GM18951 (cell line): ENCODE data around the gene NHLRC1.

Source experiments
- POLR2A ChIP-seq: IDR thresholded peaks from 4 replicates; pipeline ENCODE4 v1.6.1; 2011; ENCODE audit warnings: mild to moderate bottlenecking; ENCODE audit not compliant: insufficient read length, insufficient read depth; ENCODE audit errors: extremely low read depth
- in situ Hi-C: fragments of 300-500 bp; cut with MboI; formaldehyde crosslinking; loops from one replicate; pipeline ENCODE4 v1.12.0; 2022; ENCODE audit warnings: low sequenced_read_pairs, mixed read lengths, inconsistent platforms; ENCODE audit not compliant: unreplicated experiment

Gene NHLRC1

DNA sequence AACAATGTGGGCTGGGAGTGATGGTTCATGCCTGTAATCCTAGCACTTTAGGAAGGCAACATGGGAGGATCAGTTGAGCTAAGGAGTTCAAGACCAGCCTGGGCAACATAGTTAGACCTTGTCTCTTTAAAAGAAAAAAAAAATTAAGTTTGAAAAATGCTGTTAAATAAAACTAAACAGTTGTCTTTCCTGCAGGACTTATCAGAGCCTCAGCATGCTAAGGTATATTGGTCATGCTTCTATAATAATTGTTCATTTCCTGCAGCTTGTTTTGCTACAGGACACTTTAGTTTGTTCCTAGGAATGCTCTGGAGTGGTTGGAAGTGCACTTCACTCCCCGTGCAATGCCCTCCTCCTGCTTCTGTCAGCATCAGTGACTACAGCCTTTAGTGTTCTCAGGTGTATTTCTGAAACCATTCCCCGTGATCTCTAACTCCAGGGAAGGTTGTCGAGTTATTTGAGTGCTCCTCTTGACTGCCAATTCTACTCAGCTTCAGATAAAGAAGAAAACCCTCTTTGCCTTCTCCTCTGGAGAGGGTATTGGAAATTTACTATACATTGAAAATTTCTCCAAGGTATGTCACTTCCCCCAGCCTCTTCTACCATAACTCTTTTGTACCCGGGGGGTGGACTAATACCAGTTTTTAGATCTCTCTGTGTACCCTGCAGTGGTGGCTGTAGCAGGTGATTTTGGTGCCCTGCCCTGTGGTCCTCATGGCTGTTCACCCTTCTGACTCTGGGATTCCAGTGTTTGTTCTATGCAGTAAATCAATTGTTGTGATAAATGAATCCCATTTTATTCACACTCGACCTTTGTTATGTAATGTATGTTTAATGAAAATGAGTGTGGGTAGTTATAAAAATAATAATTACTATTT, 33.8 kb downstream of the NHLRC1 start:
- TF ChIP-seq POLR2A: no peak
- in situ Hi-C loops: no loop called here

DNA sequence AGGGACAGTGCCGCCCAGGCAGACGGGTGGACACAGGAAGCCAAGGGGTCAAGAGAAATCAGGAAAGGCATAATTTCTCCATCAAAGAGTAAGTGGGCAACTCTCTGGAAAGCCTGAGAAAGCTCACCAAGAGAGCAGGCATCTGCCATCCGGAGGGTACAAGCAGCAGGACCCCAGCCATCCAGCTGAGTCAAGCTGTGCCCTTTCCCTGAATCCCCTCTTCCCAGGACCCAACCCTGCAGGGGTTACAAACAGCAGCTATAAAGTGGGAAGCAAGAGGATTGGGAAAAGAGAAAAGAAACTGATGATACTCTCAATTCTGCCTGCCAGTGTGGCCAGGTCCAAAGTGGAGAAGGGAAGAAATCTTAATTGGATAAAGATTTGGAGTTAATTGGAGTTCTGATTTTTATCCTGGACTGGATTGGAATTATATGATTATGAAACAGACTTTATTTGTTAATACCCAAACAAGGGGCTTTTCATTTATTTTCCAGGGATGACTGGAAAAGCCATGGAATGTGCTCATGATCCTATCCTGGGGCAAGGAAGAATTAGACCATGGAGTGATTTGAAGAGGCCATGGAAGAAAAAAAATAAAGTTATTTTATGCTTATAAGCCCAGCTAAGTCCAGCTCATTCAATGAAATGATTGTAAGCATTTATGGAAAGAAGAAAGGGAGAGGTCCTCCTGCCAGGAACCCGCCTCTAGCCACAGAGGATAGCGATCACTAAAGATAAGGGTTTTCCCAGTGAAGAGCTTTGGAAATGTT, 34.9 kb downstream of the NHLRC1 start:
- in situ Hi-C loops: no loop called here
- TF ChIP-seq POLR2A: no peak

DNA sequence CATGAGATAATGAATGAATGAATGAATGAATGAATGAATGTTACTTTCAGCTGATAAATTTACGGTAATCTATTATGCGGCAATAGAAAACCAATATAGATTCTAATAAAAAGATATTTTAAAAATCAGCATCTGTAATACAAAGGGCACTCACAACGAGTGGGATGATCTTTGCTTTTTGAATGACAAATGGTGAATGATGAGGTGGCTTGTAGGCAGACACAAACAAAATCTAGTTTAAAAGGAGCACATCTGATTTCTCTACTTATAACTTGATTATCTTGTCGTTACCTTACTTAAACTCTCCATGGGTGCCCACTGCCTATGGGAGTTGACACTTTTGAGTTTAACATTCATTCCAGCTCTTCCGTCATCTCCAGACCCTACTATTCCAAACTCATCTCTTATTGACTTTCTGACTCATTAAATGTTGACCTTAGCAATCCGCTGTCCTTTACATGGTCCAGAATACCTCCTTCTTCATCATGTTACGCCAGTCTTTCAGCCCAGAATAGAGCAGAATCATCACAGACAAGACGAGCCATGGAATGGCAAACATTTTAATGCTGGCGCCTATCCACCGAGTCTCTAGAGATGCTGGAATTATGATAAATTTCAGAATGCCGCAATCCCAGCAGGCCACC, 41.3 kb downstream of the NHLRC1 start:
- in situ Hi-C loops: no loop called here
- no peak for TF ChIP-seq POLR2A

DNA sequence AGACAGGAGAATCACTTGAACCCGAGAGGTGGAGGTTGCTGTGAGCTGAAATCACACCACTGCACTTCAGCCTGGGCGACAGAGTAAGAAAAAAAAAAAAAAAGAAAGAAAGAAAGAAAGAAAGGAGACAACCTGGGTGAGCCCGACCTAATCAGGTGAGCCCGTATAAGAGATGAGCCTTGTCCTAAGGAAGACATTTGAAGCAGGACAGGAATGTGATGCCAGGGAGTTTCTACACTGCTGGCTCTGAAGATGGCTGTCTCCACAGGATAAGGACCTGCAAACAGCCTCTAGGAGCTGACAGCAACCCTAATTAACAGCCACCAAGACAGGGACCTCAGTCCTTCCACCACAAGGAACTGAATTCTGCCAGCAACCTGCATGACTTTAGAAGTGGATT, 41.9 kb downstream of the NHLRC1 start:
- no peak for TF ChIP-seq POLR2A
- in situ Hi-C loops: no loop called here

DNA sequence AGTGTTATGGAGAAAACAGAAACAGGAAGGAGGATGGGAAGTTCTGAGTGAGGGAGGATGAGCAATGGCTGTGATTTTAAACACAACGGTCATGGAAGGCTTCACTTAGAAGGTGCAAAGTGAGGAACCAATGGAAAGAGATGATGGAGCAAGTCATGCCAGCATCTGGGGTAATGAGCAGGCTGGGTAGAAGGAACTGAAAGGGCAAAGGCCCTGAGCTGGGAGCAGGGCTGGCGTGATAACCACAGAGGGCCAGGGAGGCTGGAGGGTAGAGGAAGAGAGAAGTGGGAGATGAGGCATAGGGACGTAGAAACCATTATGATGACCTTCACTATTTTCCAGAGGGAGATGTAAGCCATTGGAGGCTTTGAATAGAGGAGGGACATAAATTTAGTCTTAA, 43.6 kb downstream of the NHLRC1 start:
- no peak for TF ChIP-seq POLR2A
- in situ Hi-C loops: no loop called here

DNA sequence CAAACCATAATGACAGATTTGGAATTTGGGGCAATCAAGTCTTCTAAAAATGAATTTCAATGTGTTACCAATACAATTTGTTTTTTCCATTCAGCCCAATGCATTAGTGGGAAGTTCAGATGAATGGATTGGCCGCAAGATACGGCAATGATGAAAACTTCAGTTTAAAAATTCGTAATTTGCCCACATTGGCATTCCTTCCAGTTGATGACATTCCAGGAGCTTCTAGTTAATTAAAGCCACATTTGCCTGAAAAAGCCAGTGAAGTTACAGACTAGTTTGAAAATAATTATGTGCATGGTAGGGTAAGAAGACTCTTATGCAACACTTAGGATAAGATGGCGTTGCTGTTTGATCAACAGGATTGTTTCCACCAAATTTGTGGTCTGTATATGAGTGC, 46.2 kb downstream of the NHLRC1 start:
- in situ Hi-C loops: no loop called here
- no peak for TF ChIP-seq POLR2A

DNA sequence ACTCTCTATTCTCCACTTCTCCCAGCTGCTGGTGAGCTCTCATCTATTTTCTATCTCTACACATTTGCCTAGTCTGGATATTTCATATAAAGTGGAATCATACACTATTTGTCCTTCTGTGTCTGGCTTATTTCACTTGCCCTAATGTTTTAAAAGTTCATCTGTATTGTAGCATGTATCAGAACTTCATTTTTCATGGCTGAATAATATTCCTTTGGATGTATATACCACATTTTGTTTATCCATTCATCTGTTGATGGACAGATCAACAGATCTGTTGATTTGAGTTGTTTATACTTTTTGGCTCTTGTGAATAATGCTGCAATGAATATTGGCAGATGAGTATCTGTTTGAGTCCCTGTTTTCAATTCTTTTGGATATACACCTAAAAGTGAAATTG, 49.6 kb downstream of the NHLRC1 start:
- no peak for TF ChIP-seq POLR2A
- in situ Hi-C loops: no loop called here

DNA sequence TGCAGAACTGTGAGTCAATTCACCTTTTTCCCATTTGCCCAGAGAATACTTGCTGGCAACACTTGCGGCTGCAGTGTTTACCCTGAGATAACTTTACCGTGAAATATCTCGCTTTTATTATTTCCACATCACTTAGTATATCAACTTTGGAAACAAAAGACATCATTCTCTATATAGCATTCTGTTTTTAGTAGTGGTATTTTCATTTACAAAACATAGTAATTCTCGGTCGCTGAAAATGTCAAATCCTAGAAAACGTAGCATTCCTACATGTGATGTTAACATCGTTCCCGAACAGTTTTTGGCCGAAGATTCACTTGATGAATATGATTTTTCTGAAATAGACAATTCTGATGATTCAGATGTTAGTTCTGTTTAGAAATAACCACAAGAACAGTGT, 52.0 kb downstream of the NHLRC1 start:
- in situ Hi-C loops: no loop called here
- no peak for TF ChIP-seq POLR2A
